ENCODE data around the gene SEZ6L.

SEZ6L gene

GRCh38 chr22:26169315-26170111, at the start of gene SEZ6L:
Gene SEZ6L (plus strand): TSS chr22:26169462. CDS start chr22:26169670, 208 bp downstream.
- no peaks in the 10 kb centered on the region for H3K9me2 ChIP-seq (ENCODE audit: low read depth, low read length)
- H3K9ac ChIP-seq (ENCODE audit: low read length) = no peak within 1 kb of the TSS
- H3K36me3 ChIP-seq (ENCODE audit: insufficient read depth, low read length) = no peaks in the 10 kb centered on the region
- H3K27ac ChIP-seq (ENCODE audit: low read depth, low read length, poor library complexity, severe bottlenecking) = no peak within 1 kb of the TSS
- H2AFZ ChIP-seq (ENCODE audit: low read length) = no peak within 1 kb of the TSS
- no peaks in the 10 kb centered on the region for H4K20me1 ChIP-seq (ENCODE audit: insufficient read depth, low read length)
- TF ChIP-seq, protein P1, sequence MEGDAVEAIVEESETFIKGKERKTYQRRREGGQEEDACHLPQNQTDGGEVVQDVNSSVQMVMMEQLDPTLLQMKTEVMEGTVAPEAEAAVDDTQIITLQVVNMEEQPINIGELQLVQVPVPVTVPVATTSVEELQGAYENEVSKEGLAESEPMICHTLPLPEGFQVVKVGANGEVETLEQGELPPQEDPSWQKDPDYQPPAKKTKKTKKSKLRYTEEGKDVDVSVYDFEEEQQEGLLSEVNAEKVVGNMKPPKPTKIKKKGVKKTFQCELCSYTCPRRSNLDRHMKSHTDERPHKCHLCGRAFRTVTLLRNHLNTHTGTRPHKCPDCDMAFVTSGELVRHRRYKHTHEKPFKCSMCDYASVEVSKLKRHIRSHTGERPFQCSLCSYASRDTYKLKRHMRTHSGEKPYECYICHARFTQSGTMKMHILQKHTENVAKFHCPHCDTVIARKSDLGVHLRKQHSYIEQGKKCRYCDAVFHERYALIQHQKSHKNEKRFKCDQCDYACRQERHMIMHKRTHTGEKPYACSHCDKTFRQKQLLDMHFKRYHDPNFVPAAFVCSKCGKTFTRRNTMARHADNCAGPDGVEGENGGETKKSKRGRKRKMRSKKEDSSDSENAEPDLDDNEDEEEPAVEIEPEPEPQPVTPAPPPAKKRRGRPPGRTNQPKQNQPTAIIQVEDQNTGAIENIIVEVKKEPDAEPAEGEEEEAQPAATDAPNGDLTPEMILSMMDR (IDR thresholded peaks at IDR 0.05; ENCODE audit: low read length) = no peak
- TF ChIP-seq EZH2 (IDR thresholded peaks at IDR 0.05; ENCODE audit: borderline replicate concordance, low read length) = no peak
- no peaks in the 10 kb centered on the region for H3K27me3 ChIP-seq (ENCODE audit: insufficient read depth, low read length)
- H3K4me2 ChIP-seq (ENCODE audit: low read length) = no peak within 1 kb of the TSS
- no peaks in the 10 kb centered on the region for H3F3A ChIP-seq (ENCODE audit: insufficient read depth, low read length)
- no peaks in the 10 kb centered on the region for H3K4me1 ChIP-seq (ENCODE audit: insufficient read depth, low read length, severe bottlenecking)
- no peaks in the 10 kb centered on the region for H3K9me3 ChIP-seq (ENCODE audit: low read length)
- no peak within 1 kb of the TSS for H3K4me3 ChIP-seq (ENCODE audit: low read depth, low read length, poor library complexity, severe bottlenecking)
- H3K79me2 ChIP-seq (ENCODE audit: insufficient read depth, low read length) = no peaks in the 10 kb centered on the region

- no peak overlapping the region for H3K4me2 ChIP-seq (ENCODE audit: low read length)
- H3K4me1 ChIP-seq (ENCODE audit: insufficient read depth, low read length, severe bottlenecking) = no peaks in the 10 kb centered on the region
- no peaks in the 10 kb centered on the region for H3K27me3 ChIP-seq (ENCODE audit: insufficient read depth, low read length)
- H3K9me3 ChIP-seq (ENCODE audit: low read length) = no peaks in the 10 kb centered on the region
- H3K36me3 ChIP-seq (ENCODE audit: insufficient read depth, low read length) = no peaks in the 10 kb centered on the region
- H2AFZ ChIP-seq (ENCODE audit: low read length) = no peak overlapping the region
- H3K4me3 ChIP-seq (ENCODE audit: low read depth, low read length, poor library complexity, severe bottlenecking) = no peak overlapping the region
- TF ChIP-seq EZH2 (IDR thresholded peaks at IDR 0.05; ENCODE audit: borderline replicate concordance, low read length) = no peak
- H4K20me1 ChIP-seq (ENCODE audit: insufficient read depth, low read length) = no peaks in the 10 kb centered on the region
- H3K79me2 ChIP-seq (ENCODE audit: insufficient read depth, low read length) = no peaks in the 10 kb centered on the region
- no peaks in the 10 kb centered on the region for H3K9me2 ChIP-seq (ENCODE audit: low read depth, low read length)
- no peaks in the 10 kb centered on the region for H3F3A ChIP-seq (ENCODE audit: insufficient read depth, low read length)
- H3K27ac ChIP-seq (ENCODE audit: low read depth, low read length, poor library complexity, severe bottlenecking) = no peak overlapping the region
- no peak overlapping the region for H3K9ac ChIP-seq (ENCODE audit: low read length)
Measured at GRCh38 chr22:26122920-26123468, 46.3 kb upstream of the SEZ6L start.

DNA sequence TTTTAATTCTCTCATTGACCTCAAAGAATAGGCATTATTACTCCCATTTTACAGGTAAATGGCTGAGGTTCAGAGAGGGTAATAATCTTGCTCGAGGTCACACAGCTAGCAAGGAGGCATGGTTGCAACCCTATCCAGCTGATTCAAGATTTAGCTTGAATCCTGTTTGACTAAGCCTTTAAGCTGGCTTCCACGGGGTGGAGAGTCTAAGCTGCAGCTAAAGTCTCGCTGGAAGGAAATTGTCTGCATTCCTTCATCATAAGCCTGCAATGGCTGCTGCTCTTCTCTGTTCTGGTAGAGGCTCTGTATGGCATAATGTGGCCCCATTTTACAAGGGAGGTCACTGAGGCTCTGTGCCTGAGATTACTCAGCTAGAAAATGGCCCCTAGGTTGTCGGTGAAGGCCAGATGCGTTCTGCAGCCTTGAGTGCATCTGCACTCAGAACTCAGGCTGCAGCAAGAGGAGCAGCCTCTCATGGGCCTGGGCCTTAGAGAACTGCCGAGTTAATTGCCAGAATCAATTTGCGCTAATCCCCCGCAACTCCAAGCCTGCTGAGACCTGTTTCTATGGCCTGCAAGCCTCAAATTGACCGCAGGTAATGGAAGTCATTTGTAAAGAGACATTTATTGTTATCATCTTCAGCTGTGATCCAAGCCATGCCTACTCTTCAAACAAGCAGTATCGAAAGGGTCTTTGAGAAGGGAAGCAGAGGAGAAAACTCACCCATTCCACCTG, 44.1 kb upstream of the SEZ6L start:
- Histone ChIP-seq H2AFZ (ENCODE audit: low read length) (no peak overlapping the region), H3K4me3 (ENCODE audit: low read depth, low read length, poor library complexity, severe bottlenecking) (no peak overlapping the region), H3K79me2 (ENCODE audit: insufficient read depth, low read length) (no peaks in the 10 kb centered on the region), H3K9ac (ENCODE audit: low read length) (no peak overlapping the region), H3K4me1 (ENCODE audit: insufficient read depth, low read length, severe bottlenecking) (no peaks in the 10 kb centered on the region), H3F3A (ENCODE audit: insufficient read depth, low read length) (no peaks in the 10 kb centered on the region), H3K9me2 (ENCODE audit: low read depth, low read length) (no peaks in the 10 kb centered on the region), H3K27me3 (ENCODE audit: insufficient read depth, low read length) (no peaks in the 10 kb centered on the region), H3K9me3 (ENCODE audit: low read length) (no peaks in the 10 kb centered on the region), H3K4me2 (ENCODE audit: low read length) (no peak overlapping the region), H3K27ac (ENCODE audit: low read depth, low read length, poor library complexity, severe bottlenecking) (no peak overlapping the region), H4K20me1 (ENCODE audit: insufficient read depth, low read length) (no peaks in the 10 kb centered on the region), H3K36me3 (ENCODE audit: insufficient read depth, low read length) (no peaks in the 10 kb centered on the region)
- no peak for TF ChIP-seq EZH2 (IDR thresholded peaks at IDR 0.05; ENCODE audit: borderline replicate concordance, low read length)
- TF ChIP-seq, protein P1 (IDR thresholded peaks at IDR 0.05; ENCODE audit: low read length) = no peak
